Smooth muscle cell (in vitro differentiated cells): ENCODE data around the gene ALKBH2. TPM values are rescaled to one million over a fixed set of nuclear protein-coding genes. Genes with fewer than 3 reads are reported as not detected.

ENCODE experiments used
- DNase-seq: peaks from one replicate; lab custom pipeline; 2025; ENCODE audit not compliant: unreplicated experiment; lab: John Stamatoyannopoulos, UW
- H2AFZ ChIP-seq: fragments of 200-600 bp; sonication (generic); 2 replicates; pipeline ENCODE4 v1.6.0; 2016; ENCODE audit warnings: antibody characterized with exemption, low read depth, mild to moderate bottlenecking
- H3F3A ChIP-seq: fragments of 200-600 bp; sonication (generic); 2 replicates; pipeline ENCODE4 v1.6.0; 2017; ENCODE audit warnings: antibody characterized with exemption, low read depth
- H3K27ac ChIP-seq: fragments of 200-600 bp; sonication (generic); 2 replicates; pipeline ENCODE4 v1.5.1; 2016; ENCODE audit warnings: low read depth, mild to moderate bottlenecking
- H3K27me3 ChIP-seq: fragments of 200-600 bp; sonication (generic); 2 replicates; pipeline ENCODE4 v1.6.1; 2016; ENCODE audit warnings: low read depth, mild to moderate bottlenecking
- H3K36me3 ChIP-seq: fragments of 200-600 bp; sonication (generic); 2 replicates; pipeline ENCODE4 v1.5.1; 2016; ENCODE audit warnings: low read depth
- H3K4me1 ChIP-seq: fragments of 200-600 bp; sonication (generic); 2 replicates; pipeline ENCODE4 v1.5.1; 2016; ENCODE audit warnings: low read depth
- H3K4me2 ChIP-seq: fragments of 200-600 bp; sonication (generic); 2 replicates; pipeline ENCODE4 v1.6.0; 2016; ENCODE audit warnings: mild to moderate bottlenecking
- H3K4me3 ChIP-seq: fragments of 200-600 bp; sonication (generic); 2 replicates; pipeline ENCODE4 v1.5.1; 2016; ENCODE audit warnings: mild to moderate bottlenecking
- H3K79me2 ChIP-seq: fragments of 200-600 bp; sonication (generic); 2 replicates; pipeline ENCODE4 v1.6.0; 2016; ENCODE audit warnings: low read depth, mild to moderate bottlenecking
- H3K9ac ChIP-seq: fragments of 200-600 bp; sonication (generic); 2 replicates; pipeline ENCODE4 v1.6.0; 2016; ENCODE audit warnings: low read depth
- H3K9me3 ChIP-seq: fragments of 200-600 bp; sonication (generic); replicated peaks from 2 replicates; pipeline ENCODE4 v1.5.1; 2016; ENCODE audit warnings: low read depth
- H4K20me1 ChIP-seq: fragments of 200-600 bp; sonication (generic); 2 replicates; pipeline ENCODE4 v1.6.0; 2016; ENCODE audit warnings: low read depth
- CTCF ChIP-seq: fragments of 200-600 bp; sonication (generic); IDR thresholded peaks from 2 replicates; pipeline ENCODE4 v1.5.1; 2017; ENCODE audit warnings: borderline replicate concordance, mild to moderate bottlenecking, antibody characterized with exemption; ENCODE audit not compliant: insufficient read depth, poor library complexity, severe bottlenecking
- WGBS: methylation state at CpG from one replicate; pipeline ENCODE4 v1.1.7; 2016; ENCODE audit warnings: low lambda C conversion rate; 5-methylcytosine and 5-hydroxymethylcytosine counted together
- polyA plus RNA-seq: library from polyadenylated mRNA; unstranded; fragments of >200 nt; fragmentation: Nextera tagmentation; extraction: Ambion mirVana; gene quantifications from 2 replicates; pipeline ENCODE4 v1.2.1, GENCODE V29; 2016
- total RNA-seq: library from RNA; depleted of rRNA; stranded (reverse); fragments of >200 nt; gene quantifications from 2 replicates; pipeline ENCODE4 v1.2.3, GENCODE V29; 2014

The ALKBH2 gene
- total and polyA plus RNA-seq, 2 experiments from 2014 or later: 13.6 to 17.6 TPM

DNA sequence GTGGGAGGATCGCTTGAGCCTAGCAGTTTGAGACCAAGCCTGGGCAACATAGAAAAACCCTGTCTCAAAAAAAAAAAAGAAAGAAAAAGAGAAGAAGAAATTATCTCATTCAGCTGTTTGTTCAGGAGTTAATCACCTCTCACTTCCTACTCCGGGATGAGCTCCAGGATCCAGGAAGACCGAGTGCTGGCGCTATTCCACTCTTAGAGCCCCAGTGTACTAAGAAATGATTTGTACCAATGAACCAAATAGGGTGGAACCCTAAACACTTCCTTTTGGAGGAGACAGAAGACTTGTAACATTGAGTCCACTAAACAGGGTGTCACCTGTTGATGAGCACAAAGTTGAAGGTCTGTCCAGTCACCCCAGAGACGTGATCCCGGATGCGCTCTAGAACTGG lies 3.6 kb downstream of the ALKBH2 start:
- no peaks in the 10 kb centered on the region for H4K20me1 ChIP-seq
- no peak overlapping the region for H3K27ac ChIP-seq
- peaks cover 3% of the 10 kb centered on the region for H3K36me3 ChIP-seq
- H3K27me3 ChIP-seq: no peaks in the 10 kb centered on the region
- no peak overlapping the region for H3K4me3 ChIP-seq
- WGBS: 95% methylated on average over 7 of the region's 7 CpGs
- H3F3A ChIP-seq: peaks cover 7% of the 10 kb centered on the region
- no peak overlapping the region for H3K9ac ChIP-seq
- H3K4me2 ChIP-seq: no peak overlapping the region
- H3K4me1 ChIP-seq: peaks cover 10% of the 10 kb centered on the region
- no peak for TF ChIP-seq CTCF
- H3K9me3 ChIP-seq: no peaks in the 10 kb centered on the region
- DNase-seq: no peak
- no peak overlapping the region for H2AFZ ChIP-seq
- H3K79me2 ChIP-seq: peaks cover 11% of the 10 kb centered on the region

- 58% methylated on average over 6 of the region's 6 CpGs for WGBS
- peaks cover 3% of the 10 kb centered on the region for H3K36me3 ChIP-seq
- no peak overlapping the region for H3K9ac ChIP-seq
- peaks cover 7% of the 10 kb centered on the region for H3F3A ChIP-seq
- H3K27me3 ChIP-seq: no peaks in the 10 kb centered on the region
- DNase-seq: no peak
- no peaks in the 10 kb centered on the region for H4K20me1 ChIP-seq
- H3K4me1 ChIP-seq: peaks cover 10% of the 10 kb centered on the region
- peak overlapping the region; percentile 25 for H3K27ac ChIP-seq
- peaks cover 11% of the 10 kb centered on the region for H3K79me2 ChIP-seq
- TF ChIP-seq CTCF: no peak
- H3K4me2 ChIP-seq: no peak overlapping the region
- no peaks in the 10 kb centered on the region for H3K9me3 ChIP-seq
- no peak overlapping the region for H2AFZ ChIP-seq
- no peak overlapping the region for H3K4me3 ChIP-seq
Measured at GRCh38 chr12:109088818-109089217, 4.5 kb downstream of the ALKBH2 start.

GRCh38 chr12:109087250-109087649 lies 6.0 kb downstream of the ALKBH2 start:
- Histone ChIP-seq H3K79me2 (peaks cover 3% of the 10 kb centered on the region), H3F3A (peaks cover 7% of the 10 kb centered on the region), H3K9ac (no peak overlapping the region), H4K20me1 (no peaks in the 10 kb centered on the region), H3K27ac (no peak overlapping the region), H3K4me2 (no peak overlapping the region), H3K4me3 (no peak overlapping the region), H2AFZ (no peak overlapping the region), H3K27me3 (no peaks in the 10 kb centered on the region), H3K36me3 (peaks cover 7% of the 10 kb centered on the region), H3K9me3 (no peaks in the 10 kb centered on the region), H3K4me1 (peaks cover under 1% of the 10 kb centered on the region)
- no peak for TF ChIP-seq CTCF
- 95% methylated on average over 5 of the region's 5 CpGs for WGBS
- DNase-seq: no peak

- Histone ChIP-seq H3K4me3 (no peak overlapping the region), H3K27me3 (no peaks in the 10 kb centered on the region), H3K36me3 (peaks cover 8% of the 10 kb centered on the region), H2AFZ (no peak overlapping the region), H3K27ac (no peak overlapping the region), H3K9me3 (no peaks in the 10 kb centered on the region), H3K4me2 (no peak overlapping the region), H3K9ac (no peak overlapping the region), H3K4me1 (no peaks in the 10 kb centered on the region), H4K20me1 (no peaks in the 10 kb centered on the region), H3K79me2 (no peaks in the 10 kb centered on the region), H3F3A (peaks cover 7% of the 10 kb centered on the region)
- DNase-seq: no peak
- TF ChIP-seq CTCF: no peak
- WGBS: 97% methylated on average over 11 of the region's 11 CpGs
Measured at GRCh38 chr12:109085590-109085989, 7.7 kb downstream of the ALKBH2 start.
